ENCODE measurements around the gene GSK3A. TPM values are rescaled to one million over a fixed set of nuclear protein-coding genes. Genes with fewer than 3 reads are reported as not detected.
A peak's percentile ranks its signal among the peaks of the same experiment; 100 is the strongest.

Gene GSK3A
- total RNA-seq: 56.6 and 57.2 TPM in 2 replicates

DNA sequence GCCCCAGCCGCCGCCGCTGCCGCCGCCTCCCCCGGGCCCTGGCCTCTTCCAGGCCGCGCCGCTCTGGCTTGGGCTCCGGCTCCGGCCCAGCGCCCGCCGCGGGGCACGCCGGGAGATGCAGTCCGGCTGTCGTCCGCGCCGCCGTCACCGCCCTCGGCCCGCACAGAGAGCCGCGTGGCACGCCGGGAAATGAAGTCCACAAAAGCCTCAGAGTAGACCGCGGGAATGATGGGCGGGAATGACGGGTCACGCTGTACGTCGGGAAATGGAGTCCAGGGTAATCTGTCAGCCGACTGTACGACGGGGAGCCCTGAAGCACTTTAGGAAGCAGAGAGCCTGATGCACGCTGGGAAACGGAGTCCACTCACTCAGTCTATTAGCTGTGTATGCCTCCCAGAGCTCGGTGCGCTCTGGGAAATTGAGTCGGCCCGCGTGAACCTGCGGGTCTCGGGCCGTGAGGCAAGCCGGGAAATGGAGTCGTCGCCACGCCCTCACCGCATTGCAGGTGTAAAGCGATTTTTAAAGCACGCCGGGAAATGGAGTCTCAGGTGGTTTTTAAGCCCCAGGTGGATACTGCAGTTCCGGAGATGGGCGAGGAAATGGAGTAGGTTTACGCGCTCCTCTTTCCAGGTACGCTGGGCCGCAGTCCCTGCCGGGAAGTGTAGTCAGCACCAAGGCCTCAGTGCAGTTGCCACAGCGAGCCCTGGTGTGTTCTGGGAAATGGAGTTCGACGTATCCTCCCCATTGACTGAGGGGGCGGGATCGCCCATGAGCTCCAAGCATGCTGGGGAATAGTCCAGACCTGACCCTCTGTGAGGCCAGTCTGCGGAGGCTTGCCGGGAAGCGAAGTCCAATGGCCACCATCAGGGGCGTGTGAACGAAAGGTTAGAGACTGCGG is at the start of gene GSK3A:
Gene GSK3A, minus strand, starts transcription at position 91 of the 898 bp plus-strand sequence. CDS start 137 bp downstream, outside the sequence.
- Mint-ChIP-seq H3K36me3 (ENCODE audit: low read depth) (peaks cover 13% of the 10 kb centered on the region), H3K27me3 (ENCODE audit: insufficient read depth) (no peaks in the 10 kb centered on the region), H3K27ac (peak within 1 kb of the TSS; percentile 89), H3K4me3 (peak within 1 kb of the TSS; percentile 92), H3K4me1 (ENCODE audit: low read depth) (peaks cover 56% of the 10 kb centered on the region), H3K9me3 (no peaks in the 10 kb centered on the region)
- intact Hi-C loops (cut with micrococcal nuclease): loop anchor here (1.0 to 10.0 kb wide), 10 partner anchors 22 to 978 kb away; partner anchors contain the start of genes ARHGEF1, HNRNPUL1, MEGF8 and PAFAH1B3
- peak; percentile 95 for DNase-seq (ENCODE audit: low spot score)

DNA sequence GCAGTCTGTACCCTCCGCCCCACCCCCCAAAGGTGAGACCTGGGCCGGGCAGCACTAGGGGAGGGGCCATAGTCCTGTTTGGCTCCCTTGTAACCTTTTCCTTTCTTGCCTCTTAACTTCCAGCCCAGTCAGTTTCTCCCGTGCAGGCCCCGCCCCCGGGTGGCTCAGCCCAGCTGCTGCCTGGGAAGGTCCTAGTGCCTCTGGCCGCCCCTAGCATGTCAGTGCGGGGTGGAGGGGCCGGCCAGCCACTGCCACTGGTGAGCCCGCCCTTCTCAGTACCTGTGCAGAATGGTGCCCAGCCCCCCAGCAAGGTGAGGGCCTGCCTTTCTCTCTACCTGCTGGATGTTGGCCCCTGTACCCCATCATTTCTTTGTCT is 49.0 kb upstream of the GSK3A start:
- no peaks in the 10 kb centered on the region for H3K9me3 Mint-ChIP-seq
- peaks cover 17% of the 10 kb centered on the region for H3K36me3 Mint-ChIP-seq (ENCODE audit: low read depth)
- no peak overlapping the region for H3K4me3 Mint-ChIP-seq
- no peak overlapping the region for H3K27ac Mint-ChIP-seq
- no peak for DNase-seq (ENCODE audit: low spot score)
- H3K27me3 Mint-ChIP-seq (ENCODE audit: insufficient read depth): no peaks in the 10 kb centered on the region
- no peaks in the 10 kb centered on the region for H3K4me1 Mint-ChIP-seq (ENCODE audit: low read depth)
- intact Hi-C loops (cut with micrococcal nuclease): no loop called here

DNA sequence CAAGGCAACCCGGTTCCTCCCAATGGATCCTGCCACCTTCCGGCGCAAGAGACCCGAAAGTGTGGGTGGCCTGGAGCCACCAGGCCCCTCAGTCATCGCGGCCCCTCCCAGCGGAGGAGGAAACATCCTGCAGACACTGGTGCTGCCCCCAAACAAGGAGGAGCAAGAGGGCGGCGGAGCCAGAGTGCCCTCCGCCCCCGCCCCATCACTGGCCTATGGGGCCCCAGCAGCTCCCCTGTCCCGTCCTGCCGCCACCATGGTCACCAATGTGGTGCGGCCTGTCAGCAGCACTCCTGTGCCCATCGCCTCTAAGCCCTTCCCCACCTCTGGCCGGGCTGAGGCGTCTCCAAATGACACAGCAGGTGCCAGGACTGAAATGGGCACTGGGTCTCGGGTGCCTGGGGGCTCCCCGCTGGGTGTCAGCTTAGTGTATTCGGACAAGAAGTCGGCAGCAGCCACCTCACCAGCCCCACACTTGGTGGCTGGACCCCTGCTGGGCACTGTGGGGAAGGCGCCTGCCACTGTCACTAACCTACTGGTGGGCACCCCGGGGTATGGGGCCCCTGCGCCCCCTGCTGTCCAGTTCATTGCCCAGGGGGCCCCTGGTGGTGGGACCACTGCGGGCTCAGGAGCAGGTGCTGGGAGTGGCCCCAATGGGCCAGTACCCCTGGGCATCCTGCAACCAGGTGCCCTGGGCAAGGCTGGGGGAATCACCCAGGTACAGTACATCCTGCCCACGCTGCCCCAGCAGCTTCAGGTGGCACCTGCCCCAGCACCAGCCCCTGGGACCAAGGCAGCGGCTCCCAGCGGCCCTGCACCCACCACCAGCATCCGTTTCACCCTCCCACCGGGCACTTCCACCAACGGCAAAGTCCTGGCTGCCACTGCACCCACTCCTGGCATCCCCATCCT is 48.4 kb upstream of the GSK3A start:
- DNase-seq (ENCODE audit: low spot score): no peak
- no peak overlapping the region for H3K4me3 Mint-ChIP-seq
- intact Hi-C loops (cut with micrococcal nuclease): no loop called here
- peaks cover 5% of the 10 kb centered on the region for H3K4me1 Mint-ChIP-seq (ENCODE audit: low read depth)
- H3K27me3 Mint-ChIP-seq (ENCODE audit: insufficient read depth): no peaks in the 10 kb centered on the region
- no peak overlapping the region for H3K27ac Mint-ChIP-seq
- peaks cover 17% of the 10 kb centered on the region for H3K36me3 Mint-ChIP-seq (ENCODE audit: low read depth)
- no peaks in the 10 kb centered on the region for H3K9me3 Mint-ChIP-seq

DNA sequence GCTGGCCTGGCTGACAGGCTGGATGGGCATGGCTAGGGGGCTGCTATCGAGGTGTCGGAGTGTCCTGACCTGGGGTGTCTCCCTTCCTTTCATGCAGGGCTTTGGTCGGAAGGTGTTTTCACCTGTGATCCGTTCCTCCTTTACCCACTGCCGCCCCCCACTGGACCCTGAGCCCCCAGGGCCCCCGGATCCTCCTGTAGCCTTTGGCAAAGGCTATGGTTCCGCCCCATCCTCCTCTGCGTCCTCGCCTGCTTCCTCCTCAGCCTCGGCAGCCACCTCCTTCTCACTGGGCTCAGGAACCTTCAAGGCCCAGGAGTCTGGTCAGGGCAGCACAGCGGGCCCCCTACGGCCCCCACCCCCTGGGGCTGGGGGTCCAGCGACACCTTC is 47.7 kb upstream of the GSK3A start:
- Mint-ChIP-seq H3K4me3 (no peak overlapping the region), H3K9me3 (no peaks in the 10 kb centered on the region), H3K27ac (no peak overlapping the region), H3K27me3 (ENCODE audit: insufficient read depth) (no peaks in the 10 kb centered on the region), H3K4me1 (ENCODE audit: low read depth) (peaks cover 11% of the 10 kb centered on the region), H3K36me3 (ENCODE audit: low read depth) (peaks cover 14% of the 10 kb centered on the region)
- intact Hi-C loops (cut with micrococcal nuclease): no loop called here
- DNase-seq (ENCODE audit: low spot score): no peak

DNA sequence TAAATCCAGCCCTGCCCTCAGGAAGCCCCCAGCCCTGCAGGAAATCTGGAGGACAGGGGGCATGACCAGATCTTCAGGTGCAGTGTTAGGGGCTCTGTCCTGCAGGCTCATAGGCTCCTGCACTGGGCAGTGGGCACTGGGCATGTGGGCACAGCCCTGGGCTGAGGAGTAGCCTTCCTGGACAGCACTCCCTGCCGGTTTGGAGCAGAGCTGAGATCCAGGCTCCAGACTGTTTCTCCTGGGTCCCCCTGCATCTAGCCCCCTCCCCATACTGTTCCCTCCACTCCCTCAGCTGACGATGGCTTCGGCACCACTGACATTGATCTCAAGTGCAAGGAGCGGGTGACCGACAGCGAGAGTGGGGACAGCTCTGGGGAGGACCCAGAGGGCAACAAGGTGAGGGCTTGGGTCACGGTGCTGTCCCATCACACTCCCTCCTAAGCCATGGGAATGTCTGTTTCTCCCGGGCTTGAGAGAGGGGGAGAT is 47.2 kb upstream of the GSK3A start:
- Mint-ChIP-seq H3K4me1 (ENCODE audit: low read depth) (peaks cover 17% of the 10 kb centered on the region), H3K36me3 (ENCODE audit: low read depth) (peaks cover 14% of the 10 kb centered on the region), H3K4me3 (no peak overlapping the region), H3K27ac (no peak overlapping the region), H3K27me3 (ENCODE audit: insufficient read depth) (no peaks in the 10 kb centered on the region), H3K9me3 (no peaks in the 10 kb centered on the region)
- intact Hi-C loops (cut with micrococcal nuclease): no loop called here
- no peak for DNase-seq (ENCODE audit: low spot score)

DNA sequence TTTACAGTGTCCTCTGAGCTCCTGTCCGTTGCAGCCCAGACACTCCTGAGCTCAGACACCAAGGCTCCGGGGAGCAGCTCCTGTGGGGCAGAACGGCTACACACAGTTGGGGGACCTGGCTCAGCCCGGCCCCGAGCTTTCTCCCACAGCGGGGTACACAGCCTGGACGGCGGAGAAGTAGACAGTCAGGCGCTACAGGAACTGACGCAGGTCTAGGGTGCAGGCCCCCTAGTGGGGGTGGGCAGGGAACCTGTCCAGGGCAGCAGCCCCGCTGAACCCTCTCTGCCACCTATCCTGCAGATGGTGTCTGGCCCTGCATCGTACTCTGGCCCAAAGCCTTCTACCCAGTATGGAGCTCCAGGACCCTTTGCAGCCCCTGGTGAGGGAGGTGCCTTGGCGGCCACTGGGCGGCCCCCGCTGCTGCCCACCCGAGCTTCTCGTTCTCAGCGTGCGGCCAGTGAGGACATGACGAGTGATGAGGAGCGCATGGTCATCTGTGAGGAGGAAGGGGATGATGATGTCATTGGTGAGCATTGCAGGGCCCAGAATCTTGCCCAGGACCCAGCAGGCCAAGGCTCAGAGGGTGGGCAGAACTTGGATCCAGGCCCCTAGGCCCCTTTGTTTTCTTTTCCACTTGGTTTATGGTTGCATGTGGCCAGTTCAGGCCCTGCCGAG is 46.6 kb upstream of the GSK3A start:
- Mint-ChIP-seq H3K27me3 (ENCODE audit: insufficient read depth) (no peaks in the 10 kb centered on the region), H3K4me1 (ENCODE audit: low read depth) (peaks cover 18% of the 10 kb centered on the region)

DNA sequence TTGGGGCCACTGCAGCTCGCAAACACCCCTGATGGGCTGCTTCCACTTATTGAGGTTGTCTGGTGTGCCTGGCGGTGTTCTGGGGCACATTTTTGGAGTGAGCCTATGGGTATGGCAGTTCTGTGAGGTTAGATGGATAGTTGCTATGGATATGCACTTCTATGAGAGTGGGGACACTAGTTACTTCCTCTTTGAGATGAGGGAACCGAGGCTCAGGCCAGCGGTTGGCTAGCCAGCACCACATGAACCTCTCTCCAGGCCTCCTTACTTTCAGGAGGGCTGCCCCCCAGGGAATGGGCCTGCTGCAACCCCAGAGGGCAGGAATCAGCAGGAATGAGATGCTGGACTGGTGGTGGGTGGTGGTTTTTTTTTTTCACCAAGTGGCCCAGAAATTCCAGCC is 46.0 kb upstream of the GSK3A start:
- intact Hi-C loops (cut with micrococcal nuclease): no loop called here
- Mint-ChIP-seq H3K27ac (no peak overlapping the region), H3K36me3 (ENCODE audit: low read depth) (peaks cover 13% of the 10 kb centered on the region)

More for the DNA sequence above, 46.6 kb upstream of the GSK3A start:
- Mint-ChIP-seq H3K36me3 (ENCODE audit: low read depth) (peaks cover 14% of the 10 kb centered on the region), H3K9me3 (no peaks in the 10 kb centered on the region), H3K27ac (no peak overlapping the region), H3K4me3 (no peak overlapping the region)
- DNase-seq (ENCODE audit: low spot score): no peak
- intact Hi-C loops (cut with micrococcal nuclease): no loop called here

DNA sequence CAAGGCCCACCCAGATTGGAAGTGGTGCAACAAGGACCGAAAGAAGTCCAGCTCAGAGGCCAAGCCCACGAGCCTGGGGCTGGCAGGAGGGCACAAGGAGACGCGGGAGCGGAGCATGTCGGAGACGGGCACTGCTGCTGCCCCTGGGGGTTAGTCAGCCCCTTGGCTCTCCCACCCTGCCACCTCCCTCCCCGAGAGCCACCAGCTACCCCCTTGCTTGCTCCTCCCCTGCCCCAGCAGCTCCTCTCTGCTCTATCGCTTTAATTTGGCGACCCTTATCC is 45.4 kb upstream of the GSK3A start:
- peaks cover 18% of the 10 kb centered on the region for H3K4me1 Mint-ChIP-seq (ENCODE audit: low read depth)
- no peaks in the 10 kb centered on the region for H3K9me3 Mint-ChIP-seq
- H3K4me3 Mint-ChIP-seq: no peak overlapping the region
- intact Hi-C loops (cut with micrococcal nuclease): no loop called here
- no peak overlapping the region for H3K27ac Mint-ChIP-seq
- no peak for DNase-seq (ENCODE audit: low spot score)
- H3K27me3 Mint-ChIP-seq (ENCODE audit: insufficient read depth): no peaks in the 10 kb centered on the region
- peaks cover 10% of the 10 kb centered on the region for H3K36me3 Mint-ChIP-seq (ENCODE audit: low read depth)

More for the DNA sequence above, 46.0 kb upstream of the GSK3A start:
- no peak for DNase-seq (ENCODE audit: low spot score)
- Mint-ChIP-seq H3K4me3 (no peak overlapping the region), H3K27me3 (ENCODE audit: insufficient read depth) (no peaks in the 10 kb centered on the region), H3K4me1 (ENCODE audit: low read depth) (peaks cover 18% of the 10 kb centered on the region), H3K9me3 (no peaks in the 10 kb centered on the region)

DNA sequence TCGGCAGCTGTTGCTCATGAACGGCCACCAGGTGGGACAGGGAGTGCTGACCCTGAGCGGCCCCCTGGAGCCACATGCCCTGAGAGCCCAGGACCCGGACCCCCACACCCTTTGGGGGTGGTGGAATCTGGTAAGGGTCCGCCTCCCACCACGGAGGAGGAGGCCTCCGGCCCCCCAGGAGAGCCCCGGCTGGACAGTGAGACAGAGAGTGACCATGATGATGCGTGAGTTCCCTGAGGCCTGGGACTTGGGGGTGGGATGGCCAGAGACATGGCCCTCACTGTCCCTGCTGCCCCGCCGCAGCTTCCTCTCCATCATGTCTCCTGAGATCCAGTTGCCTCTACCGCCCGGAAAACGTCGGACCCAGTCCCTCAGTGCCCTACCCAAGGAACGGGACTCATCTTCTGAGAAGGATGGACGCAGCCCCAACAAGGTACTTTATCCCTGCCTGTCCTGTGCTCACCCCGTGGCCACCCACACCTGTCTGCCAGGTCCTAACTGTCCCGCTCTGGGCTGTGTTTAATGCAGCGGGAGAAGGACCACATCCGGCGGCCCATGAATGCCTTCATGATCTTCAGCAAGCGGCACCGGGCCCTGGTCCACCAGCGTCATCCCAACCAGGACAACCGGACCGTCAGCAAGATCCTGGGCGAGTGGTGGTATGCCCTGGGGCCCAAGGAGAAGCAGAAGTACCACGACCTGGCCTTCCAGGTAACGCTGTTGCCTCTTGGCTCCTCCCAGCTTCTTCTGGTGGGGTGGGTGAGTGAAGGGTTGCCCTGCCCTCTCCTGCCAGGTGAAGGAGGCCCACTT is 44.8 kb upstream of the GSK3A start:
- peaks cover 10% of the 10 kb centered on the region for H3K36me3 Mint-ChIP-seq (ENCODE audit: low read depth)
- H3K27ac Mint-ChIP-seq: no peak overlapping the region
- H3K9me3 Mint-ChIP-seq: no peaks in the 10 kb centered on the region
- intact Hi-C loops (cut with micrococcal nuclease): no loop called here
- H3K27me3 Mint-ChIP-seq (ENCODE audit: insufficient read depth): no peaks in the 10 kb centered on the region
- H3K4me3 Mint-ChIP-seq: no peak overlapping the region
- peaks cover 22% of the 10 kb centered on the region for H3K4me1 Mint-ChIP-seq (ENCODE audit: low read depth)
- no peak for DNase-seq (ENCODE audit: low spot score)

DNA sequence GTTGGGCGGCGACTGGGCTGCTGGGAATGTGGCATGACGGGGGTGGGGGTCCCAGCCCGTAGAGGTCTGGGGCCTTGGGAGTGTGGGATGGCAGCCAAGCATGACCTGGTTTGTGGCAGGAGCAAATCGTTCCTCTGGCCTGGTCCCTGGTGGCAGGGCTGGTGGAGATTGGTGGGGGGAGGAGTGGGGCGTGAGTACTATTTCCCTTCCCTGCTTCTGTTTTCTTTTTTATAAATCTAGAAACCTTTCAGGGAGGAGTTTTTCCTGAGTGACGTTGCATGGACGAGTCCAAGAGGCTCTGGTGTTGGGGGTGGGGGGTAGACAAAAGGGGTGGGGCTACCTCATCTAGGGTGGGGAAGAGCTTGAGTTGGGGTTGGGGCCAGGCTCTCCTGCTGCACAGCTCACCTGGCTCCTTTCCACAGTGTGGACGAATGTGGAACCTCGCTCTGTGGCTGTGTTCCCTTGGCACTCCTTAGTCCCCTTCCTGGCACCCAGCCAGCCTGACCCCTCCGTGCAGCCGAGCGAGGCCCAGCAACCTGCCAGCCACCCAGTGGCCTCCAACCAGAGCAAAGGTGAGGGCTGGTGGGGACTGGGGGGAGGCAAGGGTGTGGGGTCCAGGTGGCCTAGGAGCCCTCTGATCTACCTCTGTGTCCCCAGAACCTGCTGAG is 44.1 kb upstream of the GSK3A start:
- H3K4me3 Mint-ChIP-seq: no peak overlapping the region
- peaks cover 5% of the 10 kb centered on the region for H3K36me3 Mint-ChIP-seq (ENCODE audit: low read depth)
- no peaks in the 10 kb centered on the region for H3K27me3 Mint-ChIP-seq (ENCODE audit: insufficient read depth)
- no peaks in the 10 kb centered on the region for H3K9me3 Mint-ChIP-seq
- H3K4me1 Mint-ChIP-seq (ENCODE audit: low read depth): peaks cover 29% of the 10 kb centered on the region
- no peak overlapping the region for H3K27ac Mint-ChIP-seq
- no peak for DNase-seq (ENCODE audit: low spot score)
- intact Hi-C loops (cut with micrococcal nuclease): no loop called here

DNA sequence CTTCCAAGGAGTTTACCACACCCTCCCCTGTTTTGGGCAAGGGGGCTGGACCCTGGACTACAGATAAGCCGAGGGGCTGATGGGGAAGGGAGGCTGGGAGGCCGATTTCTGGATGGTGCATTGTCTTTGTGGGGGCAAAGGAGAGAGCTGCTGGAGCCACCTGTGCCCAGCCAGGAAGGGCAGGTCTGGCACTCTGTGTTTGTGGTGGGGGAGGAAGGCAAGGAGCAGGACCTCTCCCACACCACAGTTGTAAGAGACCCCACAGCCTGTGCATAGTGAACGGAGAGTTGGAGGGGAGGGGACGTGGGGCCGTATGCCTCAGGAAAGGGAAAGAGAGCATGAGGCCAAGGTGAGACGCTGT is 43.6 kb upstream of the GSK3A start:
- DNase-seq (ENCODE audit: low spot score): no peak
- intact Hi-C loops (cut with micrococcal nuclease): no loop called here
- Mint-ChIP-seq H3K4me1 (ENCODE audit: low read depth) (peaks cover 33% of the 10 kb centered on the region), H3K9me3 (no peaks in the 10 kb centered on the region), H3K4me3 (peak overlapping the region; percentile 93), H3K36me3 (ENCODE audit: low read depth) (peaks cover 5% of the 10 kb centered on the region), H3K27ac (peak overlapping the region; percentile 43), H3K27me3 (ENCODE audit: insufficient read depth) (no peaks in the 10 kb centered on the region)

DNA sequence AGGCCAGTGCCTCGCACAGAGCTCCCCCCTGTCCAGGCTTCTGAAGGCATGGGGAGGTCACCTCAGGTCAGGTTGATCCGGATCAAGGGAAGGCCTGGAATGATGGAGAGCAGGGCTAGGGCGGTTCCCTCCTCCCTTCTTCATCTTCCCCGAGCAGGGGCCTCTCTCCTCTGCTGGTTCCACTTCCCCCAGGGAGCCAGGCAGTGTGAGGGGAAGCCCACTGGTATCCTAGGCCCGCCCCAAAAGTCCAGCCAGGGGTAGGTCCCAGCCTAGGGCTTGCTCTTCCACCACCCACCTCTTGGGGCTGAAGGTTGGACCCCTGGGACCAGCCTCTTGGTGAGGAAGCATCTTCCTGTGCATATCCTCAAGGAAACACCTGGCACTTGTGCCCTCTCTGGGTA is 43.1 kb upstream of the GSK3A start:
- Mint-ChIP-seq H3K36me3 (ENCODE audit: low read depth) (peaks cover 5% of the 10 kb centered on the region), H3K27ac (peak overlapping the region; percentile 95), H3K9me3 (no peaks in the 10 kb centered on the region), H3K4me3 (peak overlapping the region; percentile 93), H3K4me1 (ENCODE audit: low read depth) (peaks cover 33% of the 10 kb centered on the region), H3K27me3 (ENCODE audit: insufficient read depth) (no peaks in the 10 kb centered on the region)
- no peak for DNase-seq (ENCODE audit: low spot score)
- intact Hi-C loops (cut with micrococcal nuclease): no loop called here
